Trophoblast cell (in vitro differentiated cells and primary cell): ENCODE data around the gene KCNQ2.

Experiments
- DNase-seq, 2 donors: peaks; one replicate each; pipeline ENCODE4 v3.0.0-alpha.2; 2016
- H2AFZ ChIP-seq: 2 replicates; pipeline ENCODE4 v1.6.1; 2013; ENCODE audit warnings: low read length, moderate library complexity, mild to moderate bottlenecking; ENCODE audit not compliant: insufficient read depth, poor library complexity
- H2AK5ac ChIP-seq: 2 replicates; pipeline ENCODE4 v1.6.1; 2013; ENCODE audit warnings: mild to moderate bottlenecking, low read length
- H2BK120ac ChIP-seq: 2 replicates; pipeline ENCODE4 v1.6.1; 2013; ENCODE audit warnings: low read length, mild to moderate bottlenecking, moderate library complexity; ENCODE audit not compliant: insufficient read depth, poor library complexity
- H2BK12ac ChIP-seq: 2 replicates; pipeline ENCODE4 v1.6.1; 2013; ENCODE audit warnings: mild to moderate bottlenecking, low read length, moderate library complexity
- H2BK5ac ChIP-seq: 2 replicates; pipeline ENCODE4 v1.6.1; 2013; ENCODE audit warnings: low read length, low read depth, moderate library complexity, mild to moderate bottlenecking; ENCODE audit not compliant: poor library complexity
- H3K14ac ChIP-seq: 2 replicates; pipeline ENCODE4 v1.6.1; 2013; ENCODE audit warnings: mild to moderate bottlenecking, low read length
- H3K18ac ChIP-seq: 2 replicates; pipeline ENCODE4 v1.6.1; 2013; ENCODE audit warnings: mild to moderate bottlenecking, low read length
- H3K23ac ChIP-seq: 2 replicates; pipeline ENCODE4 v1.6.1; 2013; ENCODE audit warnings: low read length
- H3K27ac ChIP-seq: 2 replicates; pipeline ENCODE4 v1.5.1; 2013; ENCODE audit warnings: low read depth, mild to moderate bottlenecking, inconsistent platforms, low read length, moderate library complexity
- H3K27me3 ChIP-seq: 2 replicates; pipeline ENCODE4 v1.6.1; 2013; ENCODE audit warnings: inconsistent platforms, mild to moderate bottlenecking, low read length, moderate library complexity; ENCODE audit not compliant: insufficient read depth
- H3K36me3 ChIP-seq, 2 experiments: 1 replicate in 1 of 2; 2 replicates in 1 of 2; pipeline ENCODE4 v1.6.1; 2013; ENCODE audit warnings: low read length in 2 of 2, mild to moderate bottlenecking in 2 of 2, moderate library complexity in 1 of 2; ENCODE audit not compliant: insufficient read depth in 2 of 2, control insufficient read depth in 1 of 2
- H3K4ac ChIP-seq: 2 replicates; pipeline ENCODE4 v1.6.1; 2013; ENCODE audit warnings: low read depth, mild to moderate bottlenecking, low read length, moderate library complexity
- H3K4me1 ChIP-seq, 2 experiments: 1 replicate in 1 of 2; 2 replicates in 1 of 2; pipeline ENCODE4 v1.6.1; 2013; ENCODE audit warnings: low read length in 2 of 2, mild to moderate bottlenecking in 2 of 2, moderate library complexity in 1 of 2; ENCODE audit not compliant: insufficient read depth in 2 of 2, control insufficient read depth in 1 of 2
- H3K4me2 ChIP-seq: 2 replicates; pipeline ENCODE4 v1.6.1; 2013; ENCODE audit warnings: inconsistent platforms, mild to moderate bottlenecking, low read length, moderate library complexity
- H3K4me3 ChIP-seq: 2 replicates; pipeline ENCODE4 v1.5.1; 2013; ENCODE audit warnings: mild to moderate bottlenecking, low read depth, low read length, inconsistent platforms
- H3K79me1 ChIP-seq: one replicate; pipeline ENCODE4 v1.6.1; 2013; ENCODE audit warnings: low read length
- H3K79me2 ChIP-seq: 2 replicates; pipeline ENCODE4 v1.6.1; 2013; ENCODE audit warnings: low read length, mild to moderate bottlenecking; ENCODE audit not compliant: control insufficient read depth, insufficient read depth, poor library complexity
- H3K9ac ChIP-seq: 2 replicates; pipeline ENCODE4 v1.6.1; 2013; ENCODE audit warnings: mild to moderate bottlenecking, low read length
- H3K9me3 ChIP-seq: 2 replicates; pipeline ENCODE4 v1.6.1; 2013; ENCODE audit warnings: low read depth, mild to moderate bottlenecking, control low read depth, inconsistent platforms, low read length; ENCODE audit not compliant: insufficient read depth
- H4K12ac ChIP-seq: 2 replicates; pipeline ENCODE4 v1.6.1; 2013; ENCODE audit warnings: low read depth, mild to moderate bottlenecking, low read length, moderate library complexity
- H4K8ac ChIP-seq: 2 replicates; pipeline ENCODE4 v1.6.1; 2013; ENCODE audit warnings: low read depth, mild to moderate bottlenecking, low read length, moderate library complexity
- H4K91ac ChIP-seq: one replicate; pipeline ENCODE4 v1.6.1; 2013; ENCODE audit warnings: low read depth, mild to moderate bottlenecking, low read length, moderate library complexity
- WGBS: extraction: QIAGEN DNeasy Blood & Tissue Kit; methylation state at CpG from one replicate; pipeline ENCODE4 v1.1.7; 2013; ENCODE audit warnings: missing lambda C conversion rate; ENCODE audit not compliant: insufficient read length, insufficient coverage; ENCODE audit errors: extremely low coverage; 5-methylcytosine and 5-hydroxymethylcytosine counted together

KCNQ2 gene

DNA sequence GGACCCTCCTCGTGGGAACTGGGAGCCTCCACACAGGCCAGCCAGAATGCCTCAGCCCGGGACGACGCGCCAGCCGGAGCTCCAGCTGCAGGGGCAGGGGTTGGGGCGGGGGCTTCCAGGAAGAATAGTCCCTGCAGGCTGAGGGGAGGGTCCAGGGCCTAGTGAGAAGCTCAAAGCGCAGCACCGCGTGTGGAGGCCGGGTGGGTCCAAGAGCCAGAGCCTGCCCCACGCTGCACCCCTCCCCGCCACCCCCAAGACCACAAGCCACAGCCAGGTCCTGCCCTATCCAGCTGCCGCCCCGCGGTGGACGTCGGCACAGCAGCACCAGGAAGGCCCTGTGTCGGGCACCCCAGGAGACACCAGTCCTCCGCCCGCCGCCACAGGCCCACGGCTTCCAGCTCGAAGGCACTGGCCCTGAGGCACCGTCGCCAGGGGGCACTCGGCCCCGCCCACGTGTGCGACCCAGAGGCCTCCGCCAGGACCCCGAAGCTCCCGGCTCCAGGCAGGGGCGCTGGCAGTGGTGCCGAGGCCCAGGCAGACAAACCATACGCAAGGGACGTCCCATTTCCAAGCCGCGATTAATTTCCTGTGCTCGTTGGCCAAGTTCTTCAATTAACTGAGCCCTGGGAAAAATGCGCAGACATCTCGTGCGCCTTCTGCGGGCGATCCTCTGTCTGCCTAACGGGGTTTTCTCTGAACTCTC lies 19.5 kb downstream of the KCNQ2 start:
- no peak overlapping the region for H3K4me2 ChIP-seq
- no peaks in the 10 kb centered on the region for H3K4me1 ChIP-seq
- no peak overlapping the region for H3K23ac ChIP-seq
- H3K4me3 ChIP-seq: no peak overlapping the region
- no CpG with 5 or more reads among the region's 46 CpGs for WGBS
- H2AFZ ChIP-seq: no peak overlapping the region
- H2BK5ac ChIP-seq: no peak overlapping the region
- no peaks in the 10 kb centered on the region for H3K79me2 ChIP-seq
- no peak overlapping the region for H2AK5ac ChIP-seq
- H3K18ac ChIP-seq: no peak overlapping the region
- no peak overlapping the region for H3K27ac ChIP-seq
- no peak overlapping the region for H4K12ac ChIP-seq
- H2BK12ac ChIP-seq: no peak overlapping the region
- no peak overlapping the region for H4K8ac ChIP-seq
- H3K9me3 ChIP-seq: peaks cover 1% of the 10 kb centered on the region
- DNase-seq: no peak
- no peaks in the 10 kb centered on the region for H3K36me3 ChIP-seq
- no peaks in the 10 kb centered on the region for H3K27me3 ChIP-seq
- H3K79me1 ChIP-seq: no peaks in the 10 kb centered on the region
- H3K14ac ChIP-seq: no peak overlapping the region
- H3K4ac ChIP-seq: no peak overlapping the region
- no peak overlapping the region for H3K9ac ChIP-seq
- no peak overlapping the region for H2BK120ac ChIP-seq
- no peak overlapping the region for H4K91ac ChIP-seq

DNA sequence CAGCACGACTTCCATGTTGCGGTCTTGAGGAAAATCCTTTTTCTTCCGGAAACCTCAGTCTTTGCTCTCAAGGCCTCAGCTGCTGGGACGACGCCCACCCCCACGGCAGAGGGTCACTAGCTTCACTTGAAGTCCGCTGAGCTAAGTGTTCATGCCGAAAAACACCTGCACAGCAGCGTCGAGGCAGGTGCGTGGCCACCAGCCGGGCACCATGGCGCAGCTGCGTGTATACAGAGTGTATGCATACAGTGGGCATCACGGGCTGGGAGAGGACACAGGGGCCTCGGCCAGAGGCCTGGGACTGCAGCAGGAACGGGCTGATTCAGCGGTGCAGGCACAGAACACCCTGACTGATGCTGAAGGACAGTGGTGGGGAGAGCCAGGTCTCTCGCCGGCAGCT lies 20.1 kb downstream of the KCNQ2 start:
- Histone ChIP-seq H3K4me1 (no peaks in the 10 kb centered on the region), H4K91ac (no peak overlapping the region), H2BK12ac (no peak overlapping the region), H3K18ac (no peak overlapping the region), H3K27me3 (no peaks in the 10 kb centered on the region), H2BK5ac (no peak overlapping the region), H3K9me3 (peaks cover 1% of the 10 kb centered on the region), H3K4me3 (no peak overlapping the region), H4K12ac (no peak overlapping the region), H3K4me2 (no peak overlapping the region), H2AFZ (no peak overlapping the region), H3K9ac (no peak overlapping the region), H3K79me2 (no peaks in the 10 kb centered on the region), H3K36me3 (no peaks in the 10 kb centered on the region), H3K14ac (no peak overlapping the region), H2BK120ac (no peak overlapping the region), H3K23ac (no peak overlapping the region), H3K79me1 (no peaks in the 10 kb centered on the region), H4K8ac (no peak overlapping the region), H2AK5ac (no peak overlapping the region), H3K27ac (no peak overlapping the region), H3K4ac (no peak overlapping the region)
- no peak for DNase-seq
- no CpG with 5 or more reads among the region's 20 CpGs for WGBS

DNA sequence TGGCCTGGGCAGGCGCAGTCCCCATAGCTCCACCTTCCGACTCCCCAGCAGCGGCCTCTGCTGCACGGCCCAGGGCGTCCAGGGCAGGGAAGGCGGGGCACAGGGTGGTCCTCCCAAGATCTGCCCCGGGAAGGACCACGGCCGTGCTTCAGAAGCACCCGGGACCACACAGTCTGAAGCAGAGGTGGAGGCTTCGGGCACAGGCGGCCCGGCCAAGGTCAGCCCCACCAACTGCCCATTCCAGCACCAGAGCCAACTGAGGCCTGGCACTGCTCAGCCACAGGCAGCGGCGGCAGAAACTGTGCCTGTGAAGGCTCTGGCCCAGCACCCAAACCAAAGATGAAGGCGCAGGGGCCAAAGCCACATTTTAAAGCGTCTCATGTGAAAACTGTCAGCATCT lies 20.6 kb downstream of the KCNQ2 start:
- Histone ChIP-seq H3K4ac (no peak overlapping the region), H2BK5ac (no peak overlapping the region), H2AFZ (no peak overlapping the region), H4K91ac (no peak overlapping the region), H2BK120ac (no peak overlapping the region), H2BK12ac (no peak overlapping the region), H3K79me1 (no peaks in the 10 kb centered on the region), H2AK5ac (no peak overlapping the region), H3K4me1 (no peaks in the 10 kb centered on the region), H4K8ac (no peak overlapping the region), H3K4me3 (no peak overlapping the region), H3K14ac (no peak overlapping the region), H3K4me2 (no peak overlapping the region), H3K27me3 (no peaks in the 10 kb centered on the region), H3K23ac (no peak overlapping the region), H3K9ac (no peak overlapping the region), H3K79me2 (no peaks in the 10 kb centered on the region), H3K18ac (no peak overlapping the region), H3K9me3 (peaks cover 1% of the 10 kb centered on the region), H3K27ac (no peak overlapping the region), H3K36me3 (no peaks in the 10 kb centered on the region), H4K12ac (no peak overlapping the region)
- WGBS: no CpG with 5 or more reads among the region's 17 CpGs
- no peak for DNase-seq

DNA sequence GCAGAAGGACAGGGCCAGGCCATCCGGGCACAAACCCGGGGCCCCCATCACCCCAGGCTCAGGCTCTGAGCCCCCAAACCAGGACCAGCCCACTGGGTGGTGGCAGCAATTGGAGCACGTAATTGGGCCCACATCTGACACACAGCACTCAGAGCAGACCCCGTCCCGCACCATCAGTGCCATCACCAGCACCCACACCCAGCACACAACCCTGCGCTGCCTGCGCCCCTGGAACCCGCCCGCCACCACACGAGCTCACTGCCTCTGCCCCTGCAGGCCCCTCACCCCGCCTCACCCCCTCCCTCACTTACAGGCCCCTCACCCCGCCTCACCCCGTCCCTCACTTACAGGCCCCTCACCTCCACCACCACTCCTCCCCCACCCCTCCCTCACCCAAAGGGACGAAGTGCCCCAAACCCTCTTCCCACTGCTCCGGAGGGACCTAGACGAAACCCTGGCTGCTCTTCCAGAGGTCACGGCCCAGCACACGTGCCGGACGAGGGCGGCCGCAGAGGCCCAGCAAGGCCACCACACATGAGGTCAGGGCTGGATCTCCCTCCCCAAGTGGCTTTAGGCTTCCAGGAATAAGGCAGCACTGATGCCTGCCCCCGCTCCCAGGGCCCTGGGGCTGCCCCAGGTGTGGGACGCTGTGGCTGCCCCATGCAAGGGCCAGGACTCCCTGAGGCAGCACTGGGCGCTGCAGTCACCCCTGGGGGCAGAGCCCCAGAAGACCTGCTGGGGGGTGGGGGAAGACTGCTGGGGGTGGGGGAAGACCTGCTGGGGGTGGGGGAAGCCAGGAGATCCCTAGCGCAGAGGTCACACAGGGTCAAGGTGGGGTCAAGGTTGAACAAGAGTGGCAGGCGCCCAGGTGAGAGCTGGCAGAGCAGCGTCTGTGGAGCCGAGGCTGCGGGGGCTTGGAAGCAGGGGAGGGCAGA lies 22.4 kb downstream of the KCNQ2 start:
- WGBS: no CpG with 5 or more reads among the region's 30 CpGs
- no peak overlapping the region for H2AK5ac ChIP-seq
- H4K91ac ChIP-seq: no peak overlapping the region
- no peak overlapping the region for H4K12ac ChIP-seq
- H2BK12ac ChIP-seq: no peak overlapping the region
- no peak overlapping the region for H2BK120ac ChIP-seq
- H3K79me1 ChIP-seq: no peaks in the 10 kb centered on the region
- no peak overlapping the region for H3K4ac ChIP-seq
- no peaks in the 10 kb centered on the region for H3K36me3 ChIP-seq
- no peak overlapping the region for H3K14ac ChIP-seq
- DNase-seq: no peak
- no peaks in the 10 kb centered on the region for H3K27me3 ChIP-seq
- no peak overlapping the region for H3K27ac ChIP-seq
- no peak overlapping the region for H3K18ac ChIP-seq
- H3K4me1 ChIP-seq: no peaks in the 10 kb centered on the region
- H2BK5ac ChIP-seq: no peak overlapping the region
- no peaks in the 10 kb centered on the region for H3K79me2 ChIP-seq
- H4K8ac ChIP-seq: no peak overlapping the region
- no peak overlapping the region for H3K4me2 ChIP-seq
- no peak overlapping the region for H2AFZ ChIP-seq
- H3K23ac ChIP-seq: no peak overlapping the region
- H3K9ac ChIP-seq: no peak overlapping the region
- H3K4me3 ChIP-seq: no peak overlapping the region
- H3K9me3 ChIP-seq: peaks cover 1% of the 10 kb centered on the region
